Brain microvascular endothelial cell (primary cell): ENCODE data around the gene UTP25.
A peak's percentile ranks its signal among the peaks of the same experiment; 100 is the strongest.

Experiments
- DNase-seq: peaks from one replicate; pipeline ENCODE4 v3.0.0-alpha.2; 2020
- H3K27ac ChIP-seq: fragments of 250-450 bp; sonication (Bioruptor Pico); 2 replicates; pipeline ENCODE4 v1.5.1; 2020; ENCODE audit warnings: mild to moderate bottlenecking, moderate library complexity
- H3K27me3 ChIP-seq: fragments of 250-450 bp; sonication (Bioruptor Pico); replicated peaks from 2 replicates; pipeline ENCODE4 v1.5.1; 2020; ENCODE audit warnings: mild to moderate bottlenecking
- H3K36me3 ChIP-seq: fragments of 250-450 bp; sonication (Bioruptor Pico); replicated peaks from 2 replicates; pipeline ENCODE4 v1.5.1; 2020; ENCODE audit warnings: mild to moderate bottlenecking
- H3K4me3 ChIP-seq: 2 replicates; pipeline ENCODE4 v1.5.1; 2011; ENCODE audit warnings: low read depth, mild to moderate bottlenecking, control low read depth, low read length, moderate library complexity
- in situ Hi-C: cut with HindIII; loops from 2 replicates; pipeline ENCODE4 v1.10.0; 2017; ENCODE audit warnings: low sequenced_read_pairs, low pct_ligation_motif_present
- TF ChIP-seq, protein P1 (sequence below): IDR thresholded peaks from 2 replicates; pipeline ENCODE4 v1.5.1; 2011; ENCODE audit warnings: low read depth, mild to moderate bottlenecking, moderate library complexity, low read length, control low read depth, inconsistent platforms; ENCODE audit errors: missing control alignments

Gene UTP25

DNA sequence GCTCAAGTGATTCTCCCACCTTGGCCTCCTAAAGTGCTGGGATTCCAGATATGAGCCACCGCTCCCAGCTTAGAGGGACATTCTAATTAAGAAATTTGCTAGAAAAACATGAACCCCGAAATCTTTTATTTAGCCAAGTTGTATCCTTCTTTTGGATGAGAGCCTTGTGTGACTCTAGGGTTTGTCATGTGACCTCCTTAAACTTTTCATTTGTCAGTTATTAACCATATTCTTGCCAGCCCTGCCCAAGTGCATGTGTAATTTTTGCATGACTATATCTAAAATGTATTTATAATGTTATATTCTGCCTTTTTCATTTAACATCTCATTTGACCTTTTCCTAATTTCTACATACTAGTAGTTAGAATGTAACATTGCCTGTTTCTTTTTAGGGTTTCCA lies 1.9 kb downstream of the UTP25 start:
- Histone ChIP-seq H3K4me3 (no peak overlapping the region), H3K27me3 (no peaks in the 10 kb centered on the region), H3K27ac (no peak overlapping the region)

DNA sequence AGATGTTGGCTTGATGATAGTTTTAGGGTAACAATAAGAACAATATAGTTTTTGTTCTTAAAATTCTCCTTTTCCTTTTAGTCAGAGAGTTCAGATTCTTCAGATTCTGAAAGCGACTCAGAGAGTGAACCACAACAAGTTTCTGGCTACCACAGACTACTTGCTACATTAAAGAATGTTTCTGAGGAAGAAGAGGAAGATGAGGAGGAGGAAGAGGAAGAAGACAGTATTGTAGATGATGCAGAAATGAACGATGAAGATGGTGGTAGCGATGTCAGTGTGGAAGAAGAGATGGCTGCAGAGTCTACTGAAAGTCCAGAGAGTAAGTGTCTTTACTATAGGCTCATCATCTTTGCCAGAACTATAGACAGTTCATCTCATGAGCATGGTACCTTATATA lies 3.0 kb downstream of the UTP25 start:
- H3K27ac ChIP-seq, result no peak overlapping the region
- H3K36me3 ChIP-seq, result peaks cover 24% of the 10 kb centered on the region
- H3K27me3 ChIP-seq, result no peaks in the 10 kb centered on the region
- DNase-seq, result no peak
- no peak overlapping the region for H3K4me3 ChIP-seq
- TF ChIP-seq, protein P1, sequence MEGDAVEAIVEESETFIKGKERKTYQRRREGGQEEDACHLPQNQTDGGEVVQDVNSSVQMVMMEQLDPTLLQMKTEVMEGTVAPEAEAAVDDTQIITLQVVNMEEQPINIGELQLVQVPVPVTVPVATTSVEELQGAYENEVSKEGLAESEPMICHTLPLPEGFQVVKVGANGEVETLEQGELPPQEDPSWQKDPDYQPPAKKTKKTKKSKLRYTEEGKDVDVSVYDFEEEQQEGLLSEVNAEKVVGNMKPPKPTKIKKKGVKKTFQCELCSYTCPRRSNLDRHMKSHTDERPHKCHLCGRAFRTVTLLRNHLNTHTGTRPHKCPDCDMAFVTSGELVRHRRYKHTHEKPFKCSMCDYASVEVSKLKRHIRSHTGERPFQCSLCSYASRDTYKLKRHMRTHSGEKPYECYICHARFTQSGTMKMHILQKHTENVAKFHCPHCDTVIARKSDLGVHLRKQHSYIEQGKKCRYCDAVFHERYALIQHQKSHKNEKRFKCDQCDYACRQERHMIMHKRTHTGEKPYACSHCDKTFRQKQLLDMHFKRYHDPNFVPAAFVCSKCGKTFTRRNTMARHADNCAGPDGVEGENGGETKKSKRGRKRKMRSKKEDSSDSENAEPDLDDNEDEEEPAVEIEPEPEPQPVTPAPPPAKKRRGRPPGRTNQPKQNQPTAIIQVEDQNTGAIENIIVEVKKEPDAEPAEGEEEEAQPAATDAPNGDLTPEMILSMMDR, result no peak
- in situ Hi-C loops, result no loop called here

More for the DNA sequence above, 1.9 kb downstream of the UTP25 start:
- TF ChIP-seq, protein P1, result no peak
- DNase-seq, result no peak
- in situ Hi-C loops, result no loop called here
- H3K36me3 ChIP-seq, result peaks cover 19% of the 10 kb centered on the region

DNA sequence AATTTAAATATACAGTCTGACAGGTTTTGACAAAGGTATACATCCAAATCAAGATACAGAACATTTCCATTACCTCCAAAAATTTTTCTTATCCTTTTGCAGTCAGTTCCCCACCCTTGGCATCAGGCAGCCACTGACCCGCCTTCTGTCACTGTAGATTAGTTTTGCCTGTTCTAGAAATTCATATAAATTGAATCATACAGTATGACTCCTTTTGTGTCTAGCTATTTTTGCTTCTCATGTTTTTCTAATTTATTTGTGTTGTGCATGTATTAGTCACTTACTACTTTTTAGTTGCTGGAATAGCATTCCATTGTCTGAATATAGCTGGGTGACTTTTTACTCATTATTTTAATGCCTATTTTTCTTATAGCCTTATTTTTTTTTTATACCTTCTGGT lies 3.8 kb downstream of the UTP25 start:
- peak overlapping the region; percentile 2 for H3K27ac ChIP-seq
- peaks cover 27% of the 10 kb centered on the region for H3K36me3 ChIP-seq
- in situ Hi-C loops, result no loop called here
- peak; percentile 24 for DNase-seq
- H3K4me3 ChIP-seq, result no peak overlapping the region
- H3K27me3 ChIP-seq, result no peaks in the 10 kb centered on the region
- TF ChIP-seq, protein P1, result no peak

DNA sequence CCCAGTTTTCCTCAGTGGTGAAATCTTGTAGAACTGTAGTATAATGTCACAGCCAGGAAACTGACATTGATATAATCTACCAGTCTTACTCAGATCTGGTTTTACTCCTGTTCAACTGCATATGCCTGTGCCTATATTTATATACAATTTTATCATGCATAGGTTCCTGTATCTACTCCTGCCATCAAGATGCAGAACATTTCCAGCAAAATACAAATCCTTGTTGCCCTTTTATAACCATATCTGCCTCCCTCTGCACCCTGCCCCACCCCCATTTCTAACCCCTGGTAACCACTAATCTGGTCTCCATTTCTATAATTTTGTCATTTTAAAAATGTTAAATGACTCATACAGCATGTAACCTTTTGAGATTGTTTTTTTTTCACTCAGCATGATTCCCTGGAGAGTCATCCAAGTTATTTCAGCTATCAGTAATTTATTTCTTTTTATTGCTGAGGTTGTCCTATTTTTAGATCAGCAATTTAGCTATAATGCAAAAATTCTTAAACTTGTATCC lies 8.1 kb downstream of the UTP25 start:
- Histone ChIP-seq H3K27me3 (no peaks in the 10 kb centered on the region), H3K27ac (peak overlapping the region; percentile 66), H3K36me3 (peaks cover 50% of the 10 kb centered on the region), H3K4me3 (no peak overlapping the region)
- TF ChIP-seq, protein P1, result no peak
- peak; percentile 42 for DNase-seq
- in situ Hi-C loops, result no loop called here

DNA sequence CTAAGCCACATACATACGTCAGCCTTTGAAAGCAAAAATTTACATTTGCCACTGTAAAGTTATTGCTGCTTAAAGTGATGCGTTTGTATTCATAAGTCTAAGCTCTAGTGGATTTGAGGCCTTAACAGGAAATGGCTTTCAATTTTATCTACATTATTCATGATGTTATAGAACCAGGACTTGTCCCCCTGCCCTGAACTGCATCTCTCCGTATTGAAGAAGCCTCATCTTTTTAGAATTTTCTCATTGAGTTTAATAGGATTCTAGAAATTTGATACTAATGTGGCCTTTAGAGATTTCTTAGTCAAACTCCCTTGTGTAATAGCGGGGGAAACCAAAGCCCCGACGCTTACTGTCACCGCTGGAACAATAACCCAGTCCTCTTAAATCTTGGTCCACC lies 9.9 kb downstream of the UTP25 start:
- no peak for DNase-seq
- Histone ChIP-seq H3K27ac (no peak overlapping the region), H3K27me3 (no peaks in the 10 kb centered on the region), H3K4me3 (no peak overlapping the region), H3K36me3 (peaks cover 54% of the 10 kb centered on the region)
- in situ Hi-C loops, result no loop called here
- TF ChIP-seq, protein P1, result no peak

DNA sequence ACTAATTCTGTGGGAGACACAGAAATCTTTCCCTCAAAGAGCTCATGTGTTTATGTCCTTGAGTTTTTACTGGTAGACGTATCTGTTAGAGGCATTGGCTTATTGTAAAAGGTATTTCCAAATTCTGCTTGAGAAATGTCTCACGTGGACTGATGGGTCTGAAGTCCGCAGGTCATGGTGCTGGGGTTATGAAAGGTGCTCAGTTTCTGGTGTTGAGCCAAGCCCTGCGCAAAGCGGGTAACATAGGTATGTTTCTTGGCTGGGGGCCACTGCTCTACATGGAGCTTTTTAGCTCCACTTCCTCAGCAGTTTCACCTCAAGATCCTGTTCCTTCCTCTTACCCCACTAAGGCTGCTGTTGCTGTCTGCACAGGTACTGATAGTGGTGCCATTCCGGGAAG lies 10.8 kb downstream of the UTP25 start:
- TF ChIP-seq, protein P1, result no peak
- no peak overlapping the region for H3K27ac ChIP-seq
- in situ Hi-C loops, result no loop called here
- no peak for DNase-seq
- H3K36me3 ChIP-seq, result peaks cover 55% of the 10 kb centered on the region
- no peak overlapping the region for H3K4me3 ChIP-seq
- H3K27me3 ChIP-seq, result no peaks in the 10 kb centered on the region
